OCI-LY7 (cell line): Measurements from ENCODE around the gene IPO13. TPM values are rescaled to one million over a fixed set of nuclear protein-coding genes. Genes with fewer than 3 reads are reported as not detected.

Experiments used
- BruUV-seq: library from RNA; stranded (reverse); fragments of 400-500 nt; replicated peaks from 2 replicates; lab custom pipeline; 2021; lab: Mats Ljungman, UMichigan
- CTCF ChIA-PET: fragments of 300-600 bp; sonication (Branson Sonifier 250); formaldehyde crosslinking; loops from one replicate; lab custom pipeline; 2022; ENCODE audit warnings: antibody characterized with exemption; ENCODE audit not compliant: unreplicated experiment; lab: Charles Lee
- POLR2A ChIA-PET: fragments of 300-600 bp; sonication (Branson Sonifier 250); formaldehyde crosslinking; loops from one replicate; lab custom pipeline; 2022; ENCODE audit warnings: antibody characterized with exemption; lab: Charles Lee
- DNase-seq: peaks from one replicate; pipeline ENCODE4 v3.0.0-alpha.2; 2015; ENCODE audit warnings: low spot score
- H2AFZ ChIP-seq: fragments of 200-600 bp; sonication (generic), shearing (Covaris generic); 2 replicates; pipeline ENCODE4 v1.6.1; 2014; ENCODE audit warnings: mild to moderate bottlenecking, antibody characterized with exemption, low read length, moderate library complexity
- H3K27ac ChIP-seq: fragments of 200-600 bp; sonication (generic); 2 replicates; pipeline ENCODE4 v1.5.1; 2014; ENCODE audit warnings: mixed run types, low read depth, mild to moderate bottlenecking, moderate library complexity, low read length, inconsistent platforms; ENCODE audit not compliant: poor library complexity, severe bottlenecking
- H3K36me3 ChIP-seq: fragments of 200-600 bp; sonication (generic); 2 replicates; pipeline ENCODE4 v1.6.1; 2014; ENCODE audit warnings: mild to moderate bottlenecking, antibody characterized with exemption, low read length, moderate library complexity, mixed read lengths; ENCODE audit not compliant: insufficient read depth
- H3K4me1 ChIP-seq: fragments of 200-600 bp; sonication (generic); 2 replicates; pipeline ENCODE4 v1.5.1; 2014; ENCODE audit warnings: mild to moderate bottlenecking, low read length; ENCODE audit not compliant: insufficient read depth, poor library complexity, severe bottlenecking
- H3K4me2 ChIP-seq: fragments of 200-600 bp; sonication (generic); 2 replicates; pipeline ENCODE4 v1.6.1; 2014; ENCODE audit warnings: mild to moderate bottlenecking, low read length
- H3K4me3 ChIP-seq: fragments of 200-600 bp; sonication (generic); 2 replicates; pipeline ENCODE4 v1.5.1; 2014; ENCODE audit warnings: mild to moderate bottlenecking, low read depth, low read length; ENCODE audit not compliant: poor library complexity, severe bottlenecking
- H3K79me2 ChIP-seq: fragments of 200-600 bp; sonication (generic); 2 replicates; pipeline ENCODE4 v1.6.1; 2016; ENCODE audit warnings: low read depth, mild to moderate bottlenecking, low read length, moderate library complexity, mixed read lengths; ENCODE audit not compliant: insufficient read depth
- H3K9me2 ChIP-seq: fragments of 200-600 bp; sonication (generic); 2 replicates; pipeline ENCODE4 v1.6.1; 2016; ENCODE audit warnings: mild to moderate bottlenecking, low read length, mixed read lengths; ENCODE audit not compliant: insufficient read depth
- H3K9me3 ChIP-seq: fragments of 200-600 bp; sonication (generic); 2 replicates; pipeline ENCODE4 v1.6.1; 2014; ENCODE audit warnings: mild to moderate bottlenecking, mixed run types, low read length, mixed read lengths
- H4K20me1 ChIP-seq: fragments of 200-600 bp; sonication (generic); 2 replicates; pipeline ENCODE4 v1.6.1; 2014; ENCODE audit warnings: mild to moderate bottlenecking, antibody characterized with exemption, low read length, moderate library complexity, mixed read lengths; ENCODE audit not compliant: insufficient read depth
- CTCF ChIP-seq: fragments of 200-600 bp; sonication (generic); conservative IDR thresholded peaks from 2 replicates; pipeline ENCODE4 v1.5.1; 2014; ENCODE audit warnings: mild to moderate bottlenecking, antibody characterized with exemption, low read length, moderate library complexity, mixed read lengths
- EZH2phosphoT487 ChIP-seq: fragments of 200-600 bp; sonication (generic); IDR thresholded peaks from 2 replicates; pipeline ENCODE4 v1.6.1; 2018; ENCODE audit warnings: low read depth, borderline replicate concordance, mild to moderate bottlenecking, mixed run types, antibody characterized with exemption, low read length, moderate library complexity, mixed read lengths
- intact Hi-C: fragments of 100-400 bp; cut with micrococcal nuclease; formaldehyde crosslinking; loops from one replicate; pipeline ENCODE4 v1.10.0; 2022; ENCODE audit not compliant: unreplicated experiment
- total RNA-seq, 2 experiments: library from RNA; depleted of rRNA in 1 of 2; stranded (reverse); fragments of >200 nt in 1 of 2; shearing (Covaris generic) in 1 of 2; gene quantifications; 2 replicates each; pipeline ENCODE4 v1.2.3, GENCODE V29; 2014 to 2022

IPO13 gene
- total RNA-seq, 2 experiments from 2014 or later, result 17.8 to 24.1 TPM

- no TSS peak for BruUV-seq
- H4K20me1 ChIP-seq, result no peaks in the 10 kb centered on the region
- POLR2A ChIA-PET, result no interaction called here
- peaks cover 10% of the 10 kb centered on the region for H3K36me3 ChIP-seq
- no peak overlapping the region for H3K4me2 ChIP-seq
- DNase-seq, result no peak
- H3K79me2 ChIP-seq, result no peaks in the 10 kb centered on the region
- H3K9me2 ChIP-seq, result no peaks in the 10 kb centered on the region
- H3K4me1 ChIP-seq, result no peaks in the 10 kb centered on the region
- CTCF ChIA-PET, result no interaction called here
- TF ChIP-seq EZH2phosphoT487, result no peak
- no peak for TF ChIP-seq CTCF
- H3K9me3 ChIP-seq, result no peaks in the 10 kb centered on the region
- H2AFZ ChIP-seq, result no peak overlapping the region
- H3K27ac ChIP-seq, result no peak overlapping the region
- no peak overlapping the region for H3K4me3 ChIP-seq
- intact Hi-C loops, result no loop called here
These were observed 36.1 kb downstream of the IPO13 start for GRCh38 chr1:43982808-43983207.

GRCh38 chr1:43983253-43983899 is 36.6 kb downstream of the IPO13 start:
- POLR2A ChIA-PET, result no interaction called here
- CTCF ChIA-PET, result no interaction called here
- intact Hi-C loops, result no loop called here
- Histone ChIP-seq H3K9me2 (no peaks in the 10 kb centered on the region), H3K4me2 (no peak overlapping the region), H4K20me1 (no peaks in the 10 kb centered on the region), H3K79me2 (no peaks in the 10 kb centered on the region), H3K4me3 (no peak overlapping the region), H3K9me3 (no peaks in the 10 kb centered on the region), H3K27ac (no peak overlapping the region), H3K4me1 (no peaks in the 10 kb centered on the region), H3K36me3 (peaks cover 5% of the 10 kb centered on the region), H2AFZ (no peak overlapping the region)
- DNase-seq, result no peak
- TF ChIP-seq EZH2phosphoT487 (no peak), CTCF (no peak)
- no TSS peak for BruUV-seq

- POLR2A ChIA-PET, result no interaction called here
- no peak overlapping the region for H3K27ac ChIP-seq
- H2AFZ ChIP-seq, result no peak overlapping the region
- H3K36me3 ChIP-seq, result no peaks in the 10 kb centered on the region
- H3K4me1 ChIP-seq, result no peaks in the 10 kb centered on the region
- no peaks in the 10 kb centered on the region for H3K9me2 ChIP-seq
- H3K79me2 ChIP-seq, result no peaks in the 10 kb centered on the region
- CTCF ChIA-PET, result no interaction called here
- H3K4me2 ChIP-seq, result no peak overlapping the region
- H3K9me3 ChIP-seq, result no peaks in the 10 kb centered on the region
- BruUV-seq, result no TSS peak
- intact Hi-C loops, result no loop called here
- no peak for TF ChIP-seq CTCF
- no peak for TF ChIP-seq EZH2phosphoT487
- no peaks in the 10 kb centered on the region for H4K20me1 ChIP-seq
- DNase-seq, result no peak
- H3K4me3 ChIP-seq, result no peak overlapping the region
These were observed 38.1 kb downstream of the IPO13 start for GRCh38 chr1:43984855-43985254.
